ENCODE measurements around the gene ERMP1.
"Not testable (repeated sequence)": the region's sequence is repeated elsewhere in the genome, so short reads cannot be mapped to it uniquely, and the experiment has no call there.

Gene ERMP1

GRCh38 chr9:5832538-5833529 lies at the start of gene ERMP1:
Gene ERMP1, minus strand, starts transcription at chr9:5833117. Its CDS starts 90 bp downstream, at chr9:5833027.
- DNase-seq = peak; percentile 37 to 95 (median 84)

- DNase-seq = not testable (repeated sequence)
Observed at GRCh38 chr9:5882244-5883012, 49.5 kb upstream of the ERMP1 start.

GRCh38 chr9:5879419-5880181 lies 46.7 kb upstream of the ERMP1 start:
- DNase-seq = no peak

GRCh38 chr9:5876711-5877110 lies 43.8 kb upstream of the ERMP1 start:
- DNase-seq = no peak

- no peak for DNase-seq
Observed at GRCh38 chr9:5876026-5876425, 43.1 kb upstream of the ERMP1 start.

GRCh38 chr9:5874048-5874447 lies 41.1 kb upstream of the ERMP1 start:
- no peak for DNase-seq

- no peak for DNase-seq
Observed at GRCh38 chr9:5873439-5873838, 40.5 kb upstream of the ERMP1 start.

- no peak for DNase-seq
Observed at GRCh38 chr9:5872511-5872910, 39.6 kb upstream of the ERMP1 start.

- DNase-seq = no peak
Observed at GRCh38 chr9:5871785-5872184, 38.9 kb upstream of the ERMP1 start.

- peak in 6 of 51 donors; percentile 2 to 9 (median 2) for DNase-seq
Observed at GRCh38 chr9:5870691-5871090, 37.8 kb upstream of the ERMP1 start.

- no peak for DNase-seq
Observed at GRCh38 chr9:5870020-5870339, 37.1 kb upstream of the ERMP1 start.

GRCh38 chr9:5869315-5870019 lies 36.5 kb upstream of the ERMP1 start:
- no peak for DNase-seq

- no peak for DNase-seq
Observed at GRCh38 chr9:5868235-5868634, 35.3 kb upstream of the ERMP1 start.

- no peak for DNase-seq
Observed at GRCh38 chr9:5866685-5867084, 33.8 kb upstream of the ERMP1 start.

- no peak for DNase-seq
Observed at GRCh38 chr9:5866272-5866671, 33.4 kb upstream of the ERMP1 start.

GRCh38 chr9:5864446-5864845 lies 31.5 kb upstream of the ERMP1 start:
- DNase-seq = no peak

- DNase-seq = no peak
Observed at GRCh38 chr9:5863092-5863746, 30.3 kb upstream of the ERMP1 start.

- DNase-seq = no peak
Observed at GRCh38 chr9:5858833-5859232, 25.9 kb upstream of the ERMP1 start.

- no peak for DNase-seq
Observed at GRCh38 chr9:5857928-5858327, 25.0 kb upstream of the ERMP1 start.

GRCh38 chr9:5854063-5854790 lies 21.3 kb upstream of the ERMP1 start:
- no peak for DNase-seq

Data from hypothalamus (tissue), 51 donors.